ENCODE results near the gene FOXP1.

FOXP1 gene

GRCh38 chr3:71416876-71417275 lies 166.7 kb downstream of the FOXP1 start:
- no peak for TF ChIP-seq FOXP2 (optimal IDR thresholded peaks at IDR 0.05; ENCODE audit: borderline replicate concordance, extremely low read depth, extremely low read length, insufficient read depth)
- TF ChIP-seq POLR2AphosphoS5 (IDR thresholded peaks at IDR 0.05; ENCODE audit: low read depth, low read length): no peak
- no peak for TF ChIP-seq TAF1 (IDR thresholded peaks at IDR 0.05; ENCODE audit: borderline replicate concordance, insufficient read depth, low read length)
- TF ChIP-seq REST (IDR thresholded peaks at IDR 0.05; ENCODE audit: insufficient read depth in 1 of 2, low read depth in 2 of 2, low read length in 2 of 2): no peak
- no peak for TF ChIP-seq SIN3A (IDR thresholded peaks at IDR 0.05; ENCODE audit: borderline replicate concordance, insufficient read depth, low read length)

GRCh38 chr3:71415681-71416122 lies 167.8 kb downstream of the FOXP1 start:
- TF ChIP-seq TAF1 (IDR thresholded peaks at IDR 0.05; ENCODE audit: borderline replicate concordance, insufficient read depth, low read length) (no peak), SIN3A (IDR thresholded peaks at IDR 0.05; ENCODE audit: borderline replicate concordance, insufficient read depth, low read length) (no peak), REST (IDR thresholded peaks at IDR 0.05; ENCODE audit: insufficient read depth in 1 of 2, low read depth in 2 of 2, low read length in 2 of 2) (no peak), FOXP2 (optimal IDR thresholded peaks at IDR 0.05; ENCODE audit: borderline replicate concordance, extremely low read depth, extremely low read length, insufficient read depth) (no peak), POLR2AphosphoS5 (IDR thresholded peaks at IDR 0.05; ENCODE audit: low read depth, low read length) (no peak)

GRCh38 chr3:71414189-71414927 lies 169.2 kb downstream of the FOXP1 start:
- TF ChIP-seq FOXP2 (optimal IDR thresholded peaks at IDR 0.05; ENCODE audit: borderline replicate concordance, extremely low read depth, extremely low read length, insufficient read depth) (no peak), SIN3A (IDR thresholded peaks at IDR 0.05; ENCODE audit: borderline replicate concordance, insufficient read depth, low read length) (no peak), TAF1 (IDR thresholded peaks at IDR 0.05; ENCODE audit: borderline replicate concordance, insufficient read depth, low read length) (no peak), POLR2AphosphoS5 (IDR thresholded peaks at IDR 0.05; ENCODE audit: low read depth, low read length) (no peak), REST (IDR thresholded peaks at IDR 0.05; ENCODE audit: insufficient read depth in 1 of 2, low read depth in 2 of 2, low read length in 2 of 2) (no peak)

GRCh38 chr3:71413572-71413971 lies 170.0 kb downstream of the FOXP1 start:
- TF ChIP-seq POLR2AphosphoS5 (IDR thresholded peaks at IDR 0.05; ENCODE audit: low read depth, low read length) (no peak), SIN3A (IDR thresholded peaks at IDR 0.05; ENCODE audit: borderline replicate concordance, insufficient read depth, low read length) (no peak), REST (IDR thresholded peaks at IDR 0.05; ENCODE audit: insufficient read depth in 1 of 2, low read depth in 2 of 2, low read length in 2 of 2) (no peak), TAF1 (IDR thresholded peaks at IDR 0.05; ENCODE audit: borderline replicate concordance, insufficient read depth, low read length) (no peak)
